ENCODE results near the gene LENEP.
"Not testable (repeated sequence)": the region's sequence is repeated elsewhere in the genome, so short reads cannot be mapped to it uniquely, and the experiment has no call there.

The LENEP gene

DNA sequence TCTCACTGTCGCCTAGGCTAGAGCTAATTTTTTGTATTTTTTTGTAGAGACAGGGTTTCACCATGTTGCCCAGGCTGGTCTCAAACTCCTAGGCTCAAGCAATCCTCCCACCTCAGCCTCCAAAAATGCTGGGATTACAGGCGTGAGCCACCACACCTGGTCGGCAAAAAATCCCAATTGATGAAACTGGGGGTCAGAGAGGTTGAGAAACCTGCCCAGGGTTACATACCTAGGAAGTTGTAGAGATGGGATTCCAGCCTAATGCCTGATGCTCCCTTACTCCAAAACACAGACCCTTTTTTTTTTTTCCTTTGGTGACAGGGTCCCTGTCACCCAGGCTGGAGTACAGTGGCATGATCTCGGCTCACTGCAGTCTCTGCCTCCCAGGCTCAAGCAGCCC, 6.7 kb upstream of the LENEP start:
- H3K36me3 ChIP-seq (ENCODE audit: control insufficient read depth, low read depth, low read length), result peaks cover 40% of the 10 kb centered on the region
- H3K27me3 ChIP-seq (ENCODE audit: control insufficient read depth, insufficient read depth, low read length); H3K9me3 ChIP-seq (ENCODE audit: control insufficient read depth, low read depth, low read length); H3K4me1 ChIP-seq (ENCODE audit: control insufficient read depth, low read depth, low read length); H3K4me3 ChIP-seq (ENCODE audit: low read length); H3K27ac ChIP-seq (ENCODE audit: low read length); H3K9ac ChIP-seq (ENCODE audit: low read length): not testable (repeated sequence)

- Histone ChIP-seq H3K9ac (ENCODE audit: low read length) (no peak overlapping the region), H3K36me3 (ENCODE audit: control insufficient read depth, low read depth, low read length) (peaks cover 40% of the 10 kb centered on the region), H3K4me1 (ENCODE audit: control insufficient read depth, low read depth, low read length) (peaks cover 5% of the 10 kb centered on the region), H3K27ac (ENCODE audit: low read length) (no peak overlapping the region), H3K9me3 (ENCODE audit: control insufficient read depth, low read depth, low read length) (no peaks in the 10 kb centered on the region), H3K27me3 (ENCODE audit: control insufficient read depth, insufficient read depth, low read length) (no peaks in the 10 kb centered on the region), H3K4me3 (ENCODE audit: low read length) (no peak overlapping the region)
These were observed 6.1 kb upstream of the LENEP start for GRCh38 chr1:154987326-154987725.

DNA sequence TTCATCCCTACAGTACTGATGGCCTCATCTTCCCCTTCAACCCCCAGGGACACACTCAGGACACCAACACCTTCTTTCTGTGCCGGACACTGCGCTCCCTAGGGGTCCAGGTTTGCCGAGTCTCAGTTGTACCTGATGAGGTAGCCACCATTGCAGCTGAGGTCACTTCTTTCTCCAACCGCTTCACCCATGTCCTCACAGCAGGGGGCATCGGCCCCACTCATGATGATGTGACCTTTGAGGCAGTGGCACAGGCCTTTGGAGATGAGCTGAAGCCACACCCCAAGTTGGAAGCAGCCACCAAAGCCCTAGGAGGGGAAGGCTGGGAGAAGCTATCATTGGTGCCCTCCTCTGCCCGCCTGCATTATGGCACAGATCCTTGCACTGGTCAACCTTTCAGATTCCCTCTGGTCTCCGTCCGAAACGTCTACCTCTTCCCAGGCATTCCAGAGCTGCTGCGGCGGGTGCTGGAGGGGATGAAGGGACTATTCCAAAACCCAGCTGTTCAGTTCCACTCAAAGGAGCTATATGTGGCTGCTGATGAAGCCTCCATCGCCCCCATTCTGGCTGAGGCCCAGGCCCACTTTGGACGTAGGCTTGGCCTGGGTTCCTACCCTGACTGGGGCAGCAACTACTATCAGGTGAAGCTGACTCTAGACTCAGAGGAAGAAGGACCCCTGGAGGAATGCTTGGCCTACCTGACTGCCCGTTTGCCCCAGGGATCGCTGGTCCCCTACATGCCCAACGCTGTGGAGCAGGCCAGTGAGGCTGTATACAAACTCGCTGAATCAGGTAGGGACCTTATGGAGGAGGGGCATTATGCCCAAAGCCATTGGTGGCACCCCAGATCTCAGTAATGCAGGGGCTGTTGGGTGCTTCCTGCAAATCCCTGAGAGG, 5.1 kb upstream of the LENEP start:
- Histone ChIP-seq H3K27ac (ENCODE audit: low read length) (no peak overlapping the region), H3K4me3 (ENCODE audit: low read length) (no peak overlapping the region), H3K9ac (ENCODE audit: low read length) (no peak overlapping the region), H3K4me1 (ENCODE audit: control insufficient read depth, low read depth, low read length) (no peaks in the 10 kb centered on the region), H3K27me3 (ENCODE audit: control insufficient read depth, insufficient read depth, low read length) (no peaks in the 10 kb centered on the region), H3K36me3 (ENCODE audit: control insufficient read depth, low read depth, low read length) (peaks cover 43% of the 10 kb centered on the region), H3K9me3 (ENCODE audit: control insufficient read depth, low read depth, low read length) (no peaks in the 10 kb centered on the region)

DNA sequence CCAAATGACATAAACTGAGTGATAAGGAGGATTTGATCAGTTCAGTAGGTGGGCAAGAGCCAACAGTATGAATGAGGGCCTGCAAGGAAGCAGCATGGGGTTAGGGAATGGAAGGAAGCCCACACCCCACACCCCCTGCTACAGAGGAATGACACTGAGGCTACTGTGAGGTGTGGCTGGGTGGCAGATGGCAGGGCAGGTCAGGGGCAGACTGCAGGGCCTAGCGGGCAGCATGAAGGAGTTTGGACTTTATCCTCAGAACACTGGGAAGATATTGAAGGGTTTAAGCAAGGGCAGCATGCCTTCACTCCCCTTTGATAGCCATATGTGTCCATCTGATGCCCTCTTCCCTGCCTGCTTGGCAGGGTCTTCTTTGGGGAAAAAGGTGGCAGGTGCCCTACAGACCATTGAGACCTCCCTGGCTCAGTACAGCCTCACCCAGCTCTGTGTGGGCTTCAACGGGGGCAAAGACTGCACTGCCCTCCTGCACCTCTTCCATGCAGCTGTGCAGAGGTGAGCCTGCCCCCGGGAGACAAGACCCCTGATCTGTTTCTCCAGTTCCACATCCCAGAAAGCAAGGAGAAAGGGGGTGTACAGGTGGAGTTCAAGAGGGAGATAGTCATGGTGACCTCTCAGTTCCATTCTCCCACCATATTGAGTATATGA, 4.1 kb upstream of the LENEP start:
- Histone ChIP-seq H3K36me3 (ENCODE audit: control insufficient read depth, low read depth, low read length) (peaks cover 43% of the 10 kb centered on the region), H3K9ac (ENCODE audit: low read length) (no peak overlapping the region), H3K4me1 (ENCODE audit: control insufficient read depth, low read depth, low read length) (no peaks in the 10 kb centered on the region), H3K4me3 (ENCODE audit: low read length) (no peak overlapping the region), H3K9me3 (ENCODE audit: control insufficient read depth, low read depth, low read length) (no peaks in the 10 kb centered on the region), H3K27me3 (ENCODE audit: control insufficient read depth, insufficient read depth, low read length) (no peaks in the 10 kb centered on the region), H3K27ac (ENCODE audit: low read length) (no peak overlapping the region)

- H3K36me3 ChIP-seq (ENCODE audit: control insufficient read depth, low read depth, low read length), result peaks cover 43% of the 10 kb centered on the region
- H3K27me3 ChIP-seq (ENCODE audit: control insufficient read depth, insufficient read depth, low read length), result no peaks in the 10 kb centered on the region
- H3K27ac ChIP-seq (ENCODE audit: low read length), result no peak overlapping the region
- H3K9me3 ChIP-seq (ENCODE audit: control insufficient read depth, low read depth, low read length), result no peaks in the 10 kb centered on the region
- no peak overlapping the region for H3K9ac ChIP-seq (ENCODE audit: low read length)
- no peak overlapping the region for H3K4me3 ChIP-seq (ENCODE audit: low read length)
- no peaks in the 10 kb centered on the region for H3K4me1 ChIP-seq (ENCODE audit: control insufficient read depth, low read depth, low read length)
These were observed 3.1 kb upstream of the LENEP start for GRCh38 chr1:154990276-154990675.

DNA sequence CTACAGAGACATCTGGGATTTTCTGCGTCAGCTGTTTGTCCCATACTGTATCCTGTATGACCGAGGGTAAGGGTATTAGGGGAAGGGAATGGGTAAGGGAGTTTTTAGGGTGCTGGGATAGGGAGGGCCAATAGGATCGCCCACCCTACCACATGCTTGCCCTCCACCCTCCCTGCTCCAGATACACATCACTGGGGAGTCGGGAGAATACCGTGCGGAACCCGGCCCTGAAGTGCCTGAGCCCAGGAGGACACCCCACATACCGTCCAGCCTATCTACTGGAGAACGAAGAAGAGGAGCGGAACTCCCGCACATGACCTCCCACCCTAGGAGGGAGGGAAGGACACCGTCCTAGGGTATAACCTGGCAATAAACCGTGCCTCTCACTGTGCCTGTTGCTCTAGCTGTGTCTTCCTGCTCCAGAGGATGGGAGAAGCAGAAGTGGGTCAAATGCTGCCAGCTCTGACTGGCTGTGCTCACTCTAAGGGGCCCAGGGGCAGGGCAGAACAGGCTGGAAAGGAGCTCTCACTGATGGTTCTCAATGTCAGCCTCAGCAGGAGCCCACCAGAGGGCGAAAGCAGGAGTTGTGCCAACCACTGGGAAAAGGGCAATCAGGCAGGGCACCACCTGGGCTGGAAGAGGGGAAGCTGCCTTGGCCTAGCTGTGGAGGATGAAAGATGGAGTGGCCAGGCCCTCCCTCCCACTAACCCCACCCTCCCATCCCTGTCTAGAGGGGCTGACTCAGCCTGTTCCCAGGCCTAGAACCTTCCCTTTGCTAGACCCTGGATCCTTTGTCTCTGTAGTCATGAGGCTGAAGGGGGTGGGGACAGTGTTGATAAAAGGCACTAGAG, 440 bp upstream of the LENEP start:
- Histone ChIP-seq H3K9ac (ENCODE audit: low read length) (no peak overlapping the region), H3K4me3 (ENCODE audit: low read length) (no peak overlapping the region), H3K27ac (ENCODE audit: low read length) (no peak overlapping the region)

DNA sequence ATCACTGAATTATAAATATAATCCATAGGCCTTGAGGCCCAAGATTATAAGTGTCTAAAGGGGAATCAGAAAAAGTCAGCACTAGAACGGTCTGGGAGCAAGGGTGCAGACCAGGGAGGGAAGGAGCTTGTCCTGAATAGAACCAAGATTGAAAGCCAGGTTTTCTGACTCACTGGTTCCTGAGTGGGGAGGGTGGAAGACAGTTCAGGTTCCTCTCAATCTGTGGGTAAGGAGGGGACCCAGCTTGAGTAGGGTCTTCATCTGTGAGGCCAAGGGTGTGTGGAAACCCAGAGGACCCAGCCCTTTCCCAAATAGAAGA, 842 bp downstream of the LENEP start:
- H3K9me3 ChIP-seq (ENCODE audit: control insufficient read depth, low read depth, low read length), result no peaks in the 10 kb centered on the region
- peaks cover 21% of the 10 kb centered on the region for H3K36me3 ChIP-seq (ENCODE audit: control insufficient read depth, low read depth, low read length)
- H3K27ac ChIP-seq (ENCODE audit: low read length), result no peak overlapping the region
- no peaks in the 10 kb centered on the region for H3K27me3 ChIP-seq (ENCODE audit: control insufficient read depth, insufficient read depth, low read length)
- no peak overlapping the region for H3K9ac ChIP-seq (ENCODE audit: low read length)
- H3K4me1 ChIP-seq (ENCODE audit: control insufficient read depth, low read depth, low read length), result no peaks in the 10 kb centered on the region
- no peak overlapping the region for H3K4me3 ChIP-seq (ENCODE audit: low read length)

More for the DNA sequence above, 440 bp upstream of the LENEP start:
- Histone ChIP-seq H3K4me1 (ENCODE audit: control insufficient read depth, low read depth, low read length) (no peaks in the 10 kb centered on the region), H3K9me3 (ENCODE audit: control insufficient read depth, low read depth, low read length) (no peaks in the 10 kb centered on the region), H3K36me3 (ENCODE audit: control insufficient read depth, low read depth, low read length) (peaks cover 34% of the 10 kb centered on the region), H3K27me3 (ENCODE audit: control insufficient read depth, insufficient read depth, low read length) (no peaks in the 10 kb centered on the region)

DNA sequence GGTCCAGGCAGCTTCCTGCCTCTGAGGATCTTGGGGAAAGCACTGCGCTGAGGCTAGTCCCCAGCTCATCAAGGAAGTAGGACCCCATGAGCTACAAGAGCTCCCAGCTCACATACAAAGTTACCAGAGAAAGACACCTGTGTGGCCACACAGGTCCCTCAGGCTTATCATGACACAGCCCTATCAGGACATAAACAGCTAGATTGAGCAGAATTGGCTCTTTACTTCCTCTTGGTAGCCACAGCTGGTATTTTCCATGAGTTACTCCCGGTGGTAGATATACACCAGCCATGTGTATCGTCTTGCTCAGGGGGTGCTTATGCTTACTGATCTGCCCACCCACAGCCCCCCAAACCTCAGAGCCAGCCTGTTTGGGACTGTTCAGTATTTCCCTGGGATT, 1.2 kb downstream of the LENEP start:
- H3K4me3 ChIP-seq (ENCODE audit: low read length), result no peak overlapping the region
- no peaks in the 10 kb centered on the region for H3K4me1 ChIP-seq (ENCODE audit: control insufficient read depth, low read depth, low read length)
- H3K36me3 ChIP-seq (ENCODE audit: control insufficient read depth, low read depth, low read length), result peaks cover 18% of the 10 kb centered on the region
- no peak overlapping the region for H3K9ac ChIP-seq (ENCODE audit: low read length)
- no peaks in the 10 kb centered on the region for H3K9me3 ChIP-seq (ENCODE audit: control insufficient read depth, low read depth, low read length)
- no peaks in the 10 kb centered on the region for H3K27me3 ChIP-seq (ENCODE audit: control insufficient read depth, insufficient read depth, low read length)
- H3K27ac ChIP-seq (ENCODE audit: low read length), result no peak overlapping the region

DNA sequence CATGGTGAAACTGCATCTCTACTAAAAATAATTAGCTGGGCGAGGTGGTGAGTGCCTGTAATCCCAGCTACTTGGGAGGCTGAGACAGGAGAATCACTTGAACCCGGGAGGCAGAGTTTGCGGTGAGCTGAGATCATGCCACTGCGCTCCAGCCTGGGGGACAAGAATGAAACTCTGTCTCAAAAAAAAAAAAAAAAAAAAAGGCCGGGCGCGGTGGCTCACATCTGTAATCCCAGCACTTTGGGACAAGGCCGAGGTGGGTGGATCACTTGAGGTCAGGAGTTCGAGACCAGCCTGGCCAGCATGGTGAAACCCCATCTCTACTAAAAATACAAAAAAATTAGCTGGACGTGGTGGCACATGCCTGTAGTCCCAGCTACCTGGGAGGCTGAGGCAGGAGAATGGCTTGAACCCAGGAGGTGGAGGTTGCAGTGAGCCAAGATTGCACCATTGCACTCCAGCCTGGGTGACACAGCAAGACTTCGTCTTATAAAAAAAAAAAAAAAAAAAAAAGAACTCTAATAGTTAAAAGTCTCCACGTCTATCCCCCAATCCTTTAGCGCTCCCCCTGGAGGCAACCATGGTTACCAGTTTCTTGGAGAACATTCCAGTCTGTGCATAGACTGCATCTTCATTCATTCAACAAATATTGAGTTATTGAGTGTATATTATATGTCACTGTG, 2.1 kb downstream of the LENEP start:
- not testable (repeated sequence) for H3K27ac ChIP-seq (ENCODE audit: low read length); H3K27me3 ChIP-seq (ENCODE audit: control insufficient read depth, insufficient read depth, low read length); H3K4me3 ChIP-seq (ENCODE audit: low read length); H3K9ac ChIP-seq (ENCODE audit: low read length); H3K9me3 ChIP-seq (ENCODE audit: control insufficient read depth, low read depth, low read length); H3K4me1 ChIP-seq (ENCODE audit: control insufficient read depth, low read depth, low read length); H3K36me3 ChIP-seq (ENCODE audit: control insufficient read depth, low read depth, low read length)

GRCh38 chr1:154996966-154997701, 3.7 kb downstream of the LENEP start:
- peaks cover 4% of the 10 kb centered on the region for H3K36me3 ChIP-seq (ENCODE audit: control insufficient read depth, low read depth, low read length)
- H3K27me3 ChIP-seq (ENCODE audit: control insufficient read depth, insufficient read depth, low read length), result no peaks in the 10 kb centered on the region
- no peak overlapping the region for H3K27ac ChIP-seq (ENCODE audit: low read length)
- H3K4me3 ChIP-seq (ENCODE audit: low read length), result no peak overlapping the region
- H3K9ac ChIP-seq (ENCODE audit: low read length), result no peak overlapping the region
- H3K4me1 ChIP-seq (ENCODE audit: control insufficient read depth, low read depth, low read length), result peaks cover 3% of the 10 kb centered on the region
- no peaks in the 10 kb centered on the region for H3K9me3 ChIP-seq (ENCODE audit: control insufficient read depth, low read depth, low read length)
